DOHH2 (cell line): Measurements from ENCODE around the gene LSM5.

Experiments used
- CTCF ChIP-seq: fragments of 200-600 bp; sonication (generic); IDR thresholded peaks from one replicate; pipeline ENCODE4 v1.5.1; 2014; ENCODE audit warnings: antibody characterized with exemption, mild to moderate bottlenecking, low read depth, low read length; ENCODE audit not compliant: poor library complexity, severe bottlenecking
- EZH2phosphoT487 ChIP-seq: fragments of 200-600 bp; sonication (generic); IDR thresholded peaks from 2 replicates; pipeline ENCODE4 v1.6.1; 2017; ENCODE audit warnings: borderline replicate concordance, mild to moderate bottlenecking, antibody characterized with exemption, low read length, moderate library complexity, mixed read lengths

DNA sequence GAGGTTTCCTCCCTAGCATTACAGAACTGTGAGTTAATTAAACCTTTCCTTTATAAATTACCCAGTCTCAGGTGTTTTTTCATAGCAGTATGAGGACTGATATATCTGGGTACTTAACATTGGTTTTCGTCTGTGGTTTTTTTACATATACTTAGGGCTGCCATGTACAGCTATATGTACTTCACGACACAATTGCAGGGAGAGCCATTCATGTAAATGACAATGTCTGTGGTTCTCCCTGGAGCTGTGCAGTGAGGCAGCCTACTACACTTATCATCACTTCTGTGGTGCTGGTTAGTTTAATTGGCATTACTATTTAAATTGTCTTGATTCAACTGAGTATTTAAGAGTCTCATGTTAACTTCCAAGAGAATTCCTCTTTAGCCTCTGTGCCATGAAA lies 45.8 kb upstream of the LSM5 start:
- TF ChIP-seq CTCF (no peak), EZH2phosphoT487 (no peak)
